H9 (cell line): Measurements from ENCODE around the gene CFAP97D2. TPM values are rescaled to one million over a fixed set of nuclear protein-coding genes. Genes with fewer than 3 reads are reported as not detected.

Source experiments
- DNase-seq: peaks from one replicate; pipeline ENCODE4 v3.0.0-alpha.2; 2017
- H2AFZ ChIP-seq: one replicate; pipeline ENCODE4 v1.6.1; 2013; ENCODE audit warnings: mild to moderate bottlenecking, low read length, control low read depth, moderate library complexity
- H2AK5ac ChIP-seq: 2 replicates; pipeline ENCODE4 v1.6.1; 2013; ENCODE audit warnings: low read length, control low read depth, mixed read lengths; ENCODE audit not compliant: insufficient read length
- H2BK120ac ChIP-seq: one replicate; pipeline ENCODE4 v1.6.1; 2013; ENCODE audit warnings: low read depth, mild to moderate bottlenecking, low read length, control low read depth, inconsistent platforms; ENCODE audit not compliant: poor library complexity, severe bottlenecking
- H2BK12ac ChIP-seq: 2 replicates; pipeline ENCODE4 v1.6.1; 2013; ENCODE audit warnings: low read length, control low read depth, mixed read lengths, low read depth; ENCODE audit not compliant: insufficient read length
- H2BK15ac ChIP-seq: 2 replicates; pipeline ENCODE4 v1.6.1; 2013; ENCODE audit warnings: low read depth, low read length, control low read depth
- H2BK20ac ChIP-seq: one replicate; pipeline ENCODE4 v1.6.1; 2013; ENCODE audit warnings: low read depth, mild to moderate bottlenecking, low read length, control low read depth, inconsistent platforms; ENCODE audit not compliant: poor library complexity, severe bottlenecking
- H2BK5ac ChIP-seq: 2 replicates; pipeline ENCODE4 v1.6.1; 2013; ENCODE audit warnings: low read length, control low read depth, mixed read lengths; ENCODE audit not compliant: insufficient read length
- H3K14ac ChIP-seq: 2 replicates; pipeline ENCODE4 v1.6.1; 2013; ENCODE audit warnings: low read length, control low read depth; ENCODE audit not compliant: insufficient read depth
- H3K18ac ChIP-seq: 2 replicates; pipeline ENCODE4 v1.6.1; 2013; ENCODE audit warnings: low read depth, mild to moderate bottlenecking, mixed read lengths, low read length, control low read depth; ENCODE audit not compliant: insufficient read length
- H3K23ac ChIP-seq: 2 replicates; pipeline ENCODE4 v1.6.1; 2013; ENCODE audit warnings: low read length, control low read depth, mixed read lengths, low read depth; ENCODE audit not compliant: insufficient read length
- H3K23me2 ChIP-seq: 2 replicates; pipeline ENCODE4 v1.6.1; 2013; ENCODE audit warnings: low read depth, mild to moderate bottlenecking, mixed read lengths, low read length, control low read depth; ENCODE audit not compliant: insufficient read length, poor library complexity, severe bottlenecking
- H3K27ac ChIP-seq: 2 replicates; pipeline ENCODE4 v1.5.1; 2013; ENCODE audit warnings: low read length, control low read depth, mixed read lengths, low read depth; ENCODE audit not compliant: insufficient read length
- H3K27me3 ChIP-seq: 2 replicates; pipeline ENCODE4 v1.6.1; 2013; ENCODE audit warnings: low read length, control low read depth, inconsistent platforms; ENCODE audit not compliant: insufficient read depth
- H3K4ac ChIP-seq: 2 replicates; pipeline ENCODE4 v1.6.1; 2013; ENCODE audit warnings: low read depth, mild to moderate bottlenecking, control low read depth, inconsistent platforms, low read length, moderate library complexity
- H3K4me1 ChIP-seq: 2 replicates; pipeline ENCODE4 v1.6.1; 2013; ENCODE audit warnings: low read length, control low read depth, inconsistent platforms; ENCODE audit not compliant: insufficient read depth
- H3K4me2 ChIP-seq: 2 replicates; pipeline ENCODE4 v1.6.1; 2013; ENCODE audit warnings: low read length, control low read depth, mixed read lengths; ENCODE audit not compliant: insufficient read length, insufficient read depth
- H3K56ac ChIP-seq: 2 replicates; pipeline ENCODE4 v1.6.1; 2013; ENCODE audit warnings: low read depth, mild to moderate bottlenecking, mixed read lengths, low read length, control low read depth; ENCODE audit not compliant: insufficient read length
- H3K79me1 ChIP-seq: 2 replicates; pipeline ENCODE4 v1.6.1; 2013; ENCODE audit warnings: low read depth, mild to moderate bottlenecking, moderate library complexity, low read length, control low read depth, inconsistent platforms; ENCODE audit not compliant: insufficient read depth, poor library complexity, severe bottlenecking
- H3K79me2 ChIP-seq: 2 replicates; pipeline ENCODE4 v1.6.1; 2013; ENCODE audit warnings: low read length, control low read depth, inconsistent platforms; ENCODE audit not compliant: insufficient read depth
- H3K9ac ChIP-seq: 2 replicates; pipeline ENCODE4 v1.6.1; 2013; ENCODE audit warnings: low read length, control low read depth, mixed read lengths; ENCODE audit not compliant: insufficient read length; ENCODE audit errors: extremely low read depth
- H3K9me3 ChIP-seq: one replicate; pipeline ENCODE4 v1.6.1; 2013; ENCODE audit warnings: low read depth, low read length, inconsistent platforms; ENCODE audit not compliant: control insufficient read depth
- H3T11ph ChIP-seq: one replicate; pipeline ENCODE4 v1.6.1; 2013; ENCODE audit warnings: mild to moderate bottlenecking, low read length, control low read depth, inconsistent platforms
- H4K20me1 ChIP-seq: one replicate; pipeline ENCODE4 v1.6.1; 2013; ENCODE audit not compliant: control insufficient read depth, insufficient read length, insufficient read depth
- H4K5ac ChIP-seq: 2 replicates; pipeline ENCODE4 v1.6.1; 2013; ENCODE audit warnings: low read depth, mild to moderate bottlenecking, mixed read lengths, low read length, control low read depth; ENCODE audit not compliant: insufficient read length
- H4K8ac ChIP-seq: replicated peaks from 2 replicates; pipeline ENCODE4 v1.6.1; 2013; ENCODE audit warnings: low read length, control low read depth, mixed read lengths, low read depth; ENCODE audit not compliant: insufficient read length
- H4K91ac ChIP-seq: 2 replicates; pipeline ENCODE4 v1.6.1; 2013; ENCODE audit warnings: low read depth, mild to moderate bottlenecking, moderate library complexity, mixed read lengths, low read length, control low read depth; ENCODE audit not compliant: insufficient read length
- H3K27ac Mint-ChIP-seq, 3 experiments: 2 replicates in 2 of 3; 3 replicates in 1 of 3; pipeline ENCODE4 v1.8.0; 2020 to 2021; ENCODE audit warnings: mixed read lengths in 3 of 3, mild to moderate bottlenecking in 1 of 3, moderate library complexity in 1 of 3
- H3K27me3 Mint-ChIP-seq: 2 replicates; pipeline ENCODE4 v1.8.0; 2021; ENCODE audit warnings: low read depth, mild to moderate bottlenecking, moderate library complexity, mixed read lengths
- H3K36me3 Mint-ChIP-seq, 3 experiments: 2 replicates in 2 of 3; 3 replicates in 1 of 3; pipeline ENCODE4 v1.8.0; 2020 to 2021; ENCODE audit warnings: low read depth in 3 of 3, mixed read lengths in 3 of 3; ENCODE audit not compliant: insufficient read depth in 1 of 3
- H3K4me1 Mint-ChIP-seq, 2 experiments: 2 replicates each; pipeline ENCODE4 v1.8.0; 2020; ENCODE audit warnings: mixed read lengths in 2 of 2
- H3K4me3 Mint-ChIP-seq, 2 experiments: 2 replicates in 1 of 2; 3 replicates in 1 of 2; pipeline ENCODE4 v1.8.0; 2020 to 2021; ENCODE audit warnings: mild to moderate bottlenecking in 2 of 2, mixed read lengths in 2 of 2, moderate library complexity in 1 of 2
- H3K9me3 Mint-ChIP-seq, 2 experiments: 2 replicates in 1 of 2; 3 replicates in 1 of 2; pipeline ENCODE4 v1.8.0; 2020; ENCODE audit warnings: mild to moderate bottlenecking in 2 of 2, mixed read lengths in 2 of 2, moderate library complexity in 1 of 2
- WGBS: extraction: QIAGEN DNeasy Blood & Tissue Kit; methylation state at CpG from one replicate; pipeline ENCODE4 v1.1.7; 2013; ENCODE audit warnings: missing lambda C conversion rate, low lambda C conversion rate, mixed read lengths; ENCODE audit not compliant: insufficient read length; ENCODE audit errors: extremely low coverage; 5-methylcytosine and 5-hydroxymethylcytosine counted together
- total RNA-seq: library from RNA; stranded (reverse); gene quantifications from 2 replicates; pipeline ENCODE4 v1.2.1, GENCODE V29; 2021
- TF ChIP-seq, protein P1 (sequence below): fragments of 200-600 bp; sonication (generic); conservative IDR thresholded peaks from 3 replicates; pipeline ENCODE4 v1.8.0; 2021; ENCODE audit warnings: antibody characterized with exemption, mild to moderate bottlenecking

The CFAP97D2 gene
- total RNA-seq, 1 experiment from 2014 or later, result not detected

DNA sequence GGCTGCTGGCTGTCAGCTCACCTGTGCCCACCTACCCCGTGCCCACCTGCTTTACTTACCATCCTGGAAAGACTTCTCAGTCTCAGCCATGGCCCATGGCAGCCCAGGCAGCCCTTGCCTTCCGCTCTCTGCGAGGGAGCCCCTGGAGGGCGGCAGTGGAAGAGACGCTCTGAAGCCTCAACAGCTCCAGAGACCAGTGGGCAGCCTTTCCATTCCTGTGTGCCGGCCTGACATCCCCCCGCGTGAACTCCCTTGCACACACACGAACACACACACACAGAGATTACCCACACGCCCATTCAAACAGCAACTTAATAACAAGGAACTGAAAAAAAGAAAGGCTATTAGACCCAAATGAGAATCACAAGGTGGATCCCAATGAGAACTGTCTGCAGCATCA is 32.4 kb upstream of the CFAP97D2 start:
- Mint-ChIP-seq H3K27me3 (peaks cover 5% of the 10 kb centered on the region), H3K36me3 (no peaks in the 10 kb centered on the region), H3K4me3 (no peak overlapping the region), H3K4me1 (peaks cover 3 to 7% of the 10 kb centered on the region in 2 experiments; a peak in 3 of 4 replicates), H3K27ac (no peak overlapping the region; a peak in 1 of 7 replicates), H3K9me3 (no peaks in the 10 kb centered on the region)
- Histone ChIP-seq H2AFZ (no peak overlapping the region), H2BK20ac (no peak overlapping the region), H2BK15ac (no peak overlapping the region), H2BK120ac (no peak overlapping the region), H3K23ac (no peak overlapping the region), H3K27ac (no peak overlapping the region), H3K9me3 (no peaks in the 10 kb centered on the region), H4K20me1 (no peaks in the 10 kb centered on the region), H3K4me1 (no peaks in the 10 kb centered on the region), H3K79me1 (no peaks in the 10 kb centered on the region), H3K4me2 (no peak overlapping the region), H3K9ac (no peak overlapping the region), H3K79me2 (no peaks in the 10 kb centered on the region), H3K4ac (no peak overlapping the region), H4K91ac (no peak overlapping the region), H3K23me2 (no peaks in the 10 kb centered on the region), H2AK5ac (no peak overlapping the region), H2BK12ac (no peak overlapping the region), H3T11ph (no peak overlapping the region), H2BK5ac (no peak overlapping the region), H3K14ac (no peak overlapping the region), H3K27me3 (no peaks in the 10 kb centered on the region), H4K8ac (no peak overlapping the region), H4K5ac (no peak overlapping the region), H3K56ac (no peak overlapping the region), H3K18ac (no peak overlapping the region)
- no CpG with 5 or more reads among the region's 10 CpGs for WGBS
- TF ChIP-seq, protein P1, sequence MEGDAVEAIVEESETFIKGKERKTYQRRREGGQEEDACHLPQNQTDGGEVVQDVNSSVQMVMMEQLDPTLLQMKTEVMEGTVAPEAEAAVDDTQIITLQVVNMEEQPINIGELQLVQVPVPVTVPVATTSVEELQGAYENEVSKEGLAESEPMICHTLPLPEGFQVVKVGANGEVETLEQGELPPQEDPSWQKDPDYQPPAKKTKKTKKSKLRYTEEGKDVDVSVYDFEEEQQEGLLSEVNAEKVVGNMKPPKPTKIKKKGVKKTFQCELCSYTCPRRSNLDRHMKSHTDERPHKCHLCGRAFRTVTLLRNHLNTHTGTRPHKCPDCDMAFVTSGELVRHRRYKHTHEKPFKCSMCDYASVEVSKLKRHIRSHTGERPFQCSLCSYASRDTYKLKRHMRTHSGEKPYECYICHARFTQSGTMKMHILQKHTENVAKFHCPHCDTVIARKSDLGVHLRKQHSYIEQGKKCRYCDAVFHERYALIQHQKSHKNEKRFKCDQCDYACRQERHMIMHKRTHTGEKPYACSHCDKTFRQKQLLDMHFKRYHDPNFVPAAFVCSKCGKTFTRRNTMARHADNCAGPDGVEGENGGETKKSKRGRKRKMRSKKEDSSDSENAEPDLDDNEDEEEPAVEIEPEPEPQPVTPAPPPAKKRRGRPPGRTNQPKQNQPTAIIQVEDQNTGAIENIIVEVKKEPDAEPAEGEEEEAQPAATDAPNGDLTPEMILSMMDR, result peak; percentile 49
- no peak for DNase-seq
